GM21786 (cell line): ENCODE data around the gene KIAA0753.

Experiments used
- ATAC-seq: cut with Tn5 transposase; IDR thresholded peaks from one replicate; pipeline ENCODE4 v1.9.1; 2021; ENCODE audit not compliant: unreplicated experiment

KIAA0753 gene

DNA sequence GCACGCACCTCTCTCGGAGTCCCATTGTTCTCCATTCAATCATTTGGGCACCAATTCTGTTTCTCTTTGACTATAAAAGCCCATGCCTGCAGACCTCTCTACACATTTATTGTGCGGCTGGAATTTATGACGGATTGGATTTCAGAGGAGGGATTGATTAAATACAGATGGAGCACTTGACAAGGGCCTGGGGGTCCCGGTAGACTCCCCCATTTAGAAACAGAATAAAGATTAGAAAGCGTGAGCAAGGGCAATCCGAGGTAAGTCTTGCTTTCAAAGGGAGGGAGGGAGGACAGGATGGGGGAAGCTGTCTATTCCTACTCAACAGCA is 69.1 kb downstream of the KIAA0753 start:
- no peak for ATAC-seq

DNA sequence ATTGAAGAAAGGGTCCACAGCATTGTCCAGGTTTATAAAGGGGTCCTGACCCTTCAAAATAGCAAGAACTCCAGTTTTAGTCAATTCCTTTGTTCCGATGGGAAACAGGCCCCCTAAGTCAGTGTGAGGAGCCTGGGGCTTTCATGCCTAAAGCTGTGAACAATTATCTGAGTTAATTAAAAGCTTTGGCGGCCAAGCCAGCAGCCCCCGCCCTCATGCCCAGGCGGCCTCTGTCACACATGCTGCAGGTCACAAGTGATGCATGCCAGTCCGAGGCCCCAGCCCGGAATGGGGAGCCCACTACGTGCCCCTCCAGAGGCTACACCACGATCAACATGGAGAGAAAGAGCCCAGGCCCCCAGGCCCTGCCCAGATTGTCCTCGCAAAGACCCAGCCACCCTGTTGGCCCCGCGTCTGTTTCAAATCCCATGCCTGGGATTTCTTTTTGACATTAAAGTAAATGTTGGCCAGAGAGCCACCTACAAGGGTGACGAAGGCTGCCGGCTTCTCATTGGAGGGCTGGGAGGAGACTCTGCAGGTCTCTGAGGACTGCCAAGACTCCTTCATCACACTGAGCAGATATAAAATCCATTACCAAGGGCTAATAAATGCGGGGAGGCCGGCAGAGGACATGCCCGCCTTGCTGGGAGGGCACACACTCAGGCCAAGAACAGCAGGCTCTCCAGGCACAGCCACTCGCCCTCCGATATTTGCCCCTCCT is 69.6 kb downstream of the KIAA0753 start:
- ATAC-seq, result no peak

DNA sequence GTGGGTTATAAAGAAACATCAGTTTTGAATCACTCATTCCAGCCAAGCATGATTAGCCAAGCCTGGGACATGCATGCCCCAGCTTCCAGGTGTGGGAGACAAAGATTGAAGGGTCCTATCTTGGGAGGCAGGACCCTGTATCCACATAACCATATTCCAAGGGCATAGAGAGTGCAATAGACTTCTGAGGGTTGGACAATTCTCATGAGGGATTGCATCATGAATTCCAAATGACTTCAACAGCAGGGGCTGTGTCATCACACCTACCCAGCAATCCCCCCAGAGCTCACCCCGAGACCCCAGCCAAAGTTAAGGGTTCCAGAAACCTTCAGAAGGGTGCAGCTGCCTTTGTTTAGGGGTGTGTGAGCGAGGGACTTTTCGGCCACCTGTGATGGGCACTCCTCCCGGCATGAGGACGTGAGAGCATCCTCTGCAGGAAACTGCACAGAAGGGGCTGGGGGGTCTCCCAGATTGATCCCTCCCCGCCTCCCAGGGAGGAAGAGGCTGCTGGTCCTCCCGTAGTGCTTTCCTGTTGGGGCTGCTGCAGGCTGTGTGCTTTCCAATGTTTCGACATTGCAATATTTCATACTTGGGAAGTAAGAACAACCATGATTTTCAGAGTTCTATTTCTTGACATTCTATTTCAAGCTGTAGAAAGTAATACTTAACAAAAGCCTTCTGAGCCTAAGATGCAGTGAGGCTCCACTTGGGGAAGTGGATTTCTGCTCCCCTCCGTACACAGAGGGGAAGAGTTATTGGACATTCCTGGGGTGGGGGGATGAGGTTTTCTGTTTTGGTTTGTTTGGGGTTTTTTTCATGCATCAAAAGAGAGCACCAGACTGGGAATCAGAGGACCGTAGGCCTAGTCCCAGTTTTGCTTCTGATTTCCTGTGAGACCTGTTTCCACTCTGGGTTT is 70.9 kb downstream of the KIAA0753 start:
- no peak for ATAC-seq

DNA sequence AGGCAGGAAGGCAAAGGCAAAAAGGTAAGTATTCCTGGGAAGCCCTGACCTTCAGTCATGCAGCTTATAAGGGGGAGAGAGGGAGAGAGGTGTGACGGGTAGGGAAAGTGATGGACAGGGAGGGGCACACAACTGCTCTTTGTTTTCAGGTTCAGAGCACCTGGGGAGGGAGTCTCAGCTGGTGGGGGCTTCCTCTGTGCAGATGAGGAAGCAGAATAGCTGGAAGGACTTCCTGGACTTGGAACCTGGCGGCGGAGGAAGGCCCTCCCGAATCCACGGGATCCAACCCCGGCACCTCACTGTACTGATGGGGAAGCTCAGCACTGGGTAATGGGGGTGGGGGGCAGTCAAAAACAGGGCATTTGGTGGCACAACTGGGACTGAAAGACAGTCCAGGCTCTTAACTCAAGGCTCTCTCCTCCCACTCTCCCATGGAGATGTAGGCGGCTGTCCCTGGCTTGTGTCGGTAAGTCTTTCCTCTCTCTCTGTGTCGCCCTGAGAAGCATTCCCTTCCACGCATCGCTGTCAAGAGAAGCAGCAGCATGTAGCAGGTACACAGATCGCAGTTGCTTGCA is 72.2 kb downstream of the KIAA0753 start:
- ATAC-seq, result no peak

DNA sequence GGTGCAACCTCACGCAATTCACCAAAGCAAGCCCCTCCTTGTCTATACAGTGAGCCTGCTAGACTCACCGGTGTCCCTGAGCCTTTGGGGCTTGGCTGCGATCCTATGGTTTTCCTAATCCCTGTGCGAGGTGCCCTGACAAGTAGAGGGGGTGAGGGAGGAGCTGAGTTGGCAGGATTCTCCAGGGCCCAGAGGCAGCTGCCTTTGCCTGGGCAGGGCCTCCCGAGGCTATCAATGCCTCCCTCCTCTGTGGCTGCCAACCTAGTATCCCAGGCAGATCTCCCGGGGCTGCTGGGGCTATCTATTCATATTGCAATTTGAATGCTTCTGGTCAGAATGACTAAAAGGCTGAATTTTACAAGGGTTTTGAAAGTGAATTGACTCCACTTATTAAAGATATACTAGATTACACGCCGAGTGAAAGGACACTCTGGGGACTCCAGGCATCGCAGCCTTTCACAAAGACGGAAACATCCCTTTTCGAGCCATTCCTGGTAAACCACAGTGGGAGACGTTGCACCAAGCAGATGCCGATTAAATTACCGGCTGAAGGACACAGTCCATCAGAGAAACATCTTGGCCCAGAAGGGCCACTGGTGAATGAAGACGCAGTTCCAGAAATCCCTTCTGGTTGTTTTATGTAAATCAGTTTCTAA is 72.9 kb downstream of the KIAA0753 start:
- no peak for ATAC-seq

DNA sequence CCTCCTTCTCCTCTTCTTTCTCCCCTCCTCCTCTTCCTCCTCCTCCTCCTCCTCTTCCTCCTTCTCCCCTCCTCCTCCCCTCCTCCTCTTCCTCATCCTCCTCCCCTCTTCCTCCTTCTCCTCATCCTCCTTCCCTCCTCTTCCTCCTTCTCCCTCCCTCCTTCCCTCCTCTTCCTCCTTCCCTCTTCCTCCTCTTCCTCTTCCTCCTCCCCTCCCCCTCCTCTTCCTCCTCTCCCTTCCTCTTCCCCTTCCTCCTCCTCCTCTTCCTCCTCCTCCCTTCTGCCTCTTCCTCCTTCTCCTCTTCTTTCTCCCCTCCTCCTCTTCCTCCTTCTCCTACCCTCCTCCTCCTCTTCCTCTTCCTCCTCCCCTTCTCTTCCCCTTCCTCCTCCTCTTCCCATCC is 79.1 kb downstream of the KIAA0753 start:
- ATAC-seq, result no peak

DNA sequence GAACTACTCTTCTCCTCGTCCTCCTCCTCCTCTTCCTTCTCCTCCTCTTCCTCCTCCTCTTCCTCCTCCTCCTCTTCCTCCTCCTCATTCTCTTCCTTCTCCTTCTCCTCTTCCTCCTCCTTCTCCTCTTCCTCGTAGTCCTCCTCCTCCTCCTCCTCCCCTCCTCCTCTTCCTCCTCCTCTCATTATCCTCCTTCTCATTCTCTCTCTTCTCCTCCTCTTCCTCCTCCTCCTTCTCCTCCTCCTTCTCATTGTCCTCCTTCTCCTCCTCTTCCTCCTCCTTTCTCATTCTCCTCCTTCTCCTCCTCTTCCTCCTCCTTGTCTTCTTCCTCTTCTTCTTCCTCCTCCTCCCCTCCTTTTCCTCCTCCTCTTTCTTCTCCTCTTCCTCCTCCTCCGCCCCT is 80.0 kb downstream of the KIAA0753 start:
- ATAC-seq, result no peak

DNA sequence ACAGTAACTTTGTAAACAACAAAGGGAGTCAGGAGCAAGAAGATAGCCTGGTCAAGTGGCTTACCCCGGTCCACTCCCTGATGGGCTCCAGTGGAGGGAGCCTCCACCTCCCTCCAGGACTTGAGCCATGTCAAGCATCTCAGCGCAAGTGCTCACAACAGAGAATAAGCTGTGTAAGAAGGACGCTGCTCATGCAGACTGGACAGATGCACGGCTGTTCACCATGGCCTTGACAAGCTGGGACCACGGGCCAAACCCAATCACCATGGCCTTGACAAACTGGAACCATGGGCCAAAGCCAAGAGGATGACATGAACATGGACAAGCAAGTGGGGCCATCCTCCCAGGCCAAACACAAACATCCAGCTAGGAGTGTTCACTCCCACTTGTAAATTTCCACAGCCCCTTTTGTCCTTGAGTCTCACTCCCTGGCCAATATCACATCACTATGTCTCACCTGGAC is 80.7 kb downstream of the KIAA0753 start:
- no peak for ATAC-seq

DNA sequence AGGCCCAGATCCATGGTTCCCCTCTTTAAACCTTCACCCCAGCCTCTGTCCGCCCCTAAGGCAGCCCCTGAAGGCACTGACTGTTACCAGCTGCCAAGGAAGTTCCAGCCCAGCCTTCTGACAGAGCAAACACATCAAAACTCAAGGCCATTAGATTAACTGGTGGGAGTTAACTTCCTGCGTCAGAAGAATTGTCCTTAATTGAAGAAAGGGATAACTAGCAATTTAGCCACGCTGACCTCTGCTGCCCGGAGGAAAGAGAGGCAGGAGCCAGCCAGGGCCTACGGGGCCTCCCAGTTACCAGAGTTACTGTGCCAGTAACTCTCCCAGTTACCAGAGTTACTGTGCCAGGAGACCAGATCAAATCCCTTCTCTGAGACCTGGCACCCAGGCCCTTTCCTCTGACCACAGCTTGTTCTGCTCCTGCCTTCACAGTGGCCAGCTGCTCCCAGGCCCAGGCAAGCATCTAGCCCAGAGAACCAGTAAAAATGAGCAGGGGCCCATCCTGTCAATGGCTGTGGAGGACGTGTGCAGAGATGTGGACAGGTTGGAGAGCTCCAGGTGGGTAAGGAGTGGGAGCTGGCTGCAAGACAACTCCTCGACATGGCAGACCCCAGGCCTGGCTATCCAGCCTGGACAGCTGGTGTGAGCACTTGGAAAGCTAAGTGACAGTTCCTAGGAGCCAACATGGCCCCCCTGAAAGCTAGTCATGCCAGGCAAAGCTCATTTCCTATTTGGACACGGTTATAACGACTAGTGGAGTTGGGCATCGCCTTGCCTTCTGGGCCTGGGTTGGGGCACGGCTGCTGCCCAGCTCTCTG is 81.4 kb downstream of the KIAA0753 start:
- ATAC-seq, result no peak

DNA sequence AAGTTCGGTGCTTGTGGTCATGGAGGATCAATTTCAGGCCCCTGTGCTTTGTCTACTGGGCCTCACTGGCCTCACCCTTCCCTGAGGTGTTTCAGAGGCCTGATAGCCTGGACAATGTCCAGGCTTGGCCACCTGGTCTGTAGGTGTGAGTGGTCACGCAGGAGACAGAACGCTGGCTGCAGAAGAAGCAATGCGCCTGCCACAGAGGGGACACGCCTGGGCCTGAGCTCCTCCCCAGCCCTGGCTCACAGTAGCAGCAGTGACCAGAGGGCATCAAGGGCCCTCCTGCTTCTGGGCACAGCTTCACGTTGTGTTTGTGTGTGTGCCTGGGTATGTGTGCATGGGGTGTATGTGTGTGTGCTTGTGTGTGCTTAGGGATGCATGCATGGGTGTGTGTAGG is 82.2 kb downstream of the KIAA0753 start:
- ATAC-seq, result no peak

DNA sequence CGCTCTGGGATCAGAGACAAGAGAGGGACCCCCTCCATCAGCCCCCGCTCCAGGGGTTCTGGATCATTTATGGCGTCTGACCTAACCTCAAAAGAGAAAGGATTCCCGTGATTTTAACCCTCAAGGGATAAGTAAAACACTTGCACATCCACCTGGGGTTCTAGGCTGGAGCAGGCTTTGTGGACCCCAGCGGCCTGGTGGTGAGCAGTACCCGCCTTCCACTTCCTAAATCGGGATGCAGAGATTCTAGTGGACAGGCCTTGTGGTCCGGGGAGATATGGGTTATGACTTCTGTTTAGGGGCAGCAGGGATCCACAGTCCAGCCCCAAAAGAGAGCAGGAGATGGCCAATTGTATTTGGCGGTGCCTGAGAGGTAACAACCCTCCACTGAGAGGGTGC is 83.5 kb downstream of the KIAA0753 start:
- ATAC-seq, result no peak

DNA sequence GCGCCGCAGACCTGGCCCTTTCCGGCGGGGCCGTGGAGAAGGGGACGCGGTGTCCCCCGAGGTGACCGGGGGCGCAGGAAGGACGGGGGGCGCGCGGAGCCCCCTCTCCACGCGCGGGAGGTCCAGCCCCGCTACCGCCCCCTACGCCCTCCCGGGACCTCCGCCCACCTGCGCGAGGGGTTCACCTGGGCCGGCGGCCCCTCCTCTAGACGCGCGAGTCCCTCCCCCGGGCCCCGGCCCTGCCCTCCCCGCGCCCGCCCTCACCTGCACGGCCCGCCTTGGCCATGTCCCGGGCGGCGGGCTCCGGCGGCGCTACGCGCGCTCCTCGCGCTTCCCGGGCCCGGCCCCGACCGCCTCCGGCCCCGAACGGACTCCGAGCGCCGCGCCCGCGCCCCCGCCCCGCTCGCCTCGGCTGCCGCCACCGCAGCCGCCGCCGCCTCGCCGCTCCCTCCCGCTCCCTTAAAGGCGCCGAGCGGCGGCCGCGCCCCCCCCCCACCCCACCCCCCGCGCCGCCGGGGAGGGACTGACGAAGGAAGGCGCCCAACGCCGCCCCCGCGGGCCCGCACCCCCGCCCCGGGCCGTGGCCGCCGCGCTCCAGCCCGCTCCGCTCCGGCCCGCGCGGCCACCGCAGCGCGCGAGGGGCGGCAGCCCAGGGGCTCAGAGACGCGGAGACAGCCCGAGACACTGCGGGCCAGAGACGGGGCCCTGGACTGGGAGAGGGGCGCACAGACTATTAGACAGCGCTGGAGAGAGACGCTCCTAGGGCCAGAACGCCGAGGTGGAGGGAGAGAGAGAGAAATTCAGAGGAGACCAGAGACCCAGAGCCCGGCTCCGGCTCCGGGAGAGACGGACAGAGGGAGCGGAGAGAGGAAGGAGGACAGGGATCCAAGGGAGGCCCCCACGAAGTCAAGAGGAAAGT is 84.1 kb downstream of the KIAA0753 start, which contains the start of gene PITPNM3:
Gene PITPNM3 (minus strand): TSS at position 435 of the 919 bp plus-strand sequence. CDS start 149 bp downstream, at position 286.
- ATAC-seq, result no peak

DNA sequence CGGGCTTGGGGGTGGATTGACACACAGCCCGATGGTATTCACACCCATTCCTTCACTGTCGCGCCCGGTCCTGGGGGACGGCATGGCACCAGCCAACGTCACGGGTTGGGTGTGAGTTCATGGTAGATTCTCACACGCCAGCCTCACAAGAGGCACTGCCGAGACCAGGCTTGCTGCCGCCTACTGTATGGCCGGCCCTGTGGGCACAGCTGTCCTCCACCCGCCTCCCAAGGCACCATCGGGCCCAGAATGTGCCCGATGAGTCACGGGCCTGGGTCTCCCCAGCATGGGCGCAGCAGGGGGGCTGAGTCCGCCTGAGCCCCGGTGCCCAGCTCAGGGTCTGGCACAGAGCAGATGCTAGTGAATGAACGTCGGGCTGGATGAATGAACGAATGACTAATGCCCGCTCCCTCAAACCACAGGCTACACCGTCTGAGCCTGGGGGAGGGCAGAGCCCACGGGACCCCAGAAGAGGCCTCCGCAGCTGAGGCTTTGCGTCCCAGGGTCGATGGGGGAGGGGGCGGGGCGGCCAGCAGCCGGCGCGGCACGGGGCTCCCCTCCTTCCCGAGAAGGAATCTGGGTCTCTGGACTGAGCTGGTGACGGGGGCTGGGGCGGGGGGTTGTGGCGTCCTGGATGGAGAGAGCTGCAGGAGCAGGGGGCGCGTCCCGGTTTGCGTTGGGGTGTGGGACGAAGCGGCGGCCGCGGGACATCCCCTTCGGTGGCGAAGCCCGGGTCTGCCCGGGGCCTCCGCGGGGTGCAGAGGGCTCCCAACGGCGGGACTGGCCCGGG is 85.0 kb downstream of the KIAA0753 start:
- ATAC-seq, result no peak

DNA sequence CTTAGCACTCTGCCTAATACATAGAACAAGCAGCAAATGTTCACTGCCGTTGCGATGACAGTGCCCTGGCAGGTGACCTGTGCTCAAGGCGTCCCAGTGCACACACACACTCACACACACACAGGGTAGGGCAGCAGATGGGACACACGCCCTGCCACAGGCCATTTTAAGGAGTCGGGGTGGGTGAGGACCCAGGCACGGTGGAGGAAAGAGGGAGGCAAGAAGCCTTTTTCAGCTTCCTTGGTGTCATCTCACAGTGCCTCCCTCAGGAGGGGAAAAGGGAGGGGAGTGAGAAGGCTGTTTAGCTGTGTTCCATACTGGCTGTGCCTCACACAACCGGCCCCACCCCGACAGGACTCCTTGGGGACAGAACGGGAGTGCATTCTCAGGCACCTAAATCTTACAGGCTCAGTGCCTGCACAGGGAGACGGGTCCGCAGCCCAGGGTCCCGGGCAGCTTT is 85.6 kb downstream of the KIAA0753 start:
- ATAC-seq, result no peak

DNA sequence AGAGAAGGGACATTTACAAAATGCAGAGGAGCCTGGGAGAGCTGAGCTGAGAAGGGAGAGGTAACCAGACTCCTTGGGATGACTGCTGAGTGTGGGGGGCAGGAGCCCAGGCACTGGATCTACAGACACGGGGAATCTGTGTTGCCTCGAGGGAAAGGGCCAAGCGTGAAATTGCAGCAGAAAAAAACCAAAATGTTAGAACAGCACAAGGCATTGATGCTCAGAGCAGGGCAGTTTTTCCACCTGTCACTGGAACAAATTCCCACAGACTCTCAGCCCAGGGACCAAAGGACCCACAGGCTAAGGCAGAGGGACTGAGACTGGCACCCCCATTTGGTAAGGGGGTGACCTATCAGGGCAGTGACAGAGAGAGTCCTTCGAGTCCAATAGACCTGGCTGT is 86.2 kb downstream of the KIAA0753 start:
- no peak for ATAC-seq

DNA sequence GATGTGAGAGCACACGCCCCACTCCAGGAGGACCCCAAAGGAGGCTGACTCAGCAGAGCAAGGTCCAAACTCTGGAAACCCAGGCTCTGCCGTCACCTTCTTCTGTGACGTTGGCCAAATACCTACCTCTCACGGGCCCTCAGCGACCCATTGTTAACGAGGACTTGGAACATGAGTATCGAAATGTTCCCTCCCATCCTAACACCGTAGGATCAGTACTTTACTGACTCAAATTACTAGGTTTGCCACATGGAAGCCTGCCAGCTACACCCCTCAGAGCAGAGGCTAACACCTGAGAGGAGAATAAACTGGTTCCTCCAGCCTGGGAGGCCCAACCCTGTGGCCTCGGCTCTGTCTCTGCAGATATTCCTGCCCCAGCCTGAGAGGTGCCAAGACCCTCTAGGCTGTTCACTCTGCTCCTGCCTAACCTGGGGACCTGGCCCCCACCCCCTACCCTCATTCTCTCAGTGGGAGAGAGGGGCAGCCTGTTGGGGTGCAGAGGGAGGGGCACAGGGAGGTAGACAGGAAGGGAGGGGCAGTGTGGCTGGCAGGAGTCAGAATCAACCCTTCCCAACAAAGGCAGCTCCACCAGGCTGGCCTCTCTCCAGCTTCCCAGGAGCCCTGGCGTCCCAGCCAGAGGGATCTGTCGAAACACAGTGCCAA is 88.5 kb downstream of the KIAA0753 start:
- no peak for ATAC-seq

DNA sequence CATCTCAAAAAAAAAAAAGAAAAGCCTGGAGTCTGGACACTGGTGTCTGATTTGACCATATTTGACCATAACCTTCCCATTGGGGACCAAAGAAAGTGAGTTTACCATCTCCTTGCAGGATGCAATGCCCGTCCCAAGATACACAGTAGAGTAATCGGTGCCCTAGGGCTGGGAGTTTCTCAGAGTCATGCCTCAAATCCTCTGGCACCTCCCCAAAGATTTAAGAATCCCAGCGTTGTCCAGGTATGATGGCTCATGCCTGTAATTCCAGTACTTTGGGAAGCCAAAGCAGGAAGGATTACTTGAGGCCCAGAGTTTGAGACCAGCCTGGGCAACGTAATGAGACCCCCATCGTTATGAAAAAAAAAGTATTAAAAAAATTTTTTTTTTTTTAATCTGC is 89.2 kb downstream of the KIAA0753 start:
- ATAC-seq, result no peak
